ENCODE data around the gene CCNF.
A peak's percentile ranks its signal among the peaks of the same experiment; 100 is the strongest.

The CCNF gene

DNA sequence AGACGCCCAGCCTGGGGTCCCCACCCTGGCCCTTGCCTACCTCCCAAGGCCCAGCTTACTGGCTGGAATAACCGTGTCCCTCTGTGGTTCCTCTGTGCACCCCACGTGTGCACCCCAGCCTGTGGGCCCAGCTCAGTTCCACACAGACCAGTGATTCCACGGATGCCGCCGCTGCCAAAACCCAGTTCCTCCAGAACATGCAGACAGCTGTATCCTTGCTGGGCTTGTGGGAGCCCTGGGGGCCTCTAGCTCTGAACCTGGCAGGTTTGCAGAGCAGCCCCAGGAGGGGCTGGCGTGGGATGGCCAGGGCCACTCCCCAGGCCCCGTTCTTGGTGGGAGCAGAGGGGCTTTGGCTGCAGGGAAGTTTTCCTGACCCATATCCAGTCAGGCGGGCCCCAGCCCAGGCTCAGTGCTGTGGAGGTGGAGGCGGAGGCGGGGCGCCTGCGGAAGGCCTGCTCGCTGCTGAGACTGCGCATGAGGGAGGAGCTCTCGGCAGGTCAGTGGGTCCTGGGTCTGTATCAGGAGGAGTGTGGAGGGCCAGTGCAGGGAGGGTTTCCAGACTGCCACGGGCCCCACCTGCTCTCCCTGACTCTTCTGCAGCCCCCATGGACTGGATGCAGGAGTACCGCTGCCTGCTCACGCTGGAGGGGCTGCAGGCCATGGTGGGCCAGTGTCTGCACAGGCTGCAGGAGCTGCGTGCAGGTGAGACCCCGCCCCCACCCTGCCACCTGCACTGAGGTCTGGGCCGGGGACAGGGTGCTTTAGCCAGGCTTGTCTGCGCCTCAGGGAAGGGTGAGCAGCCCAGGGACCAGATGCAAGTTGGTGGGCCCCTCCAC, 33.0 kb downstream of the CCNF start:
- TF ChIP-seq, protein P1, sequence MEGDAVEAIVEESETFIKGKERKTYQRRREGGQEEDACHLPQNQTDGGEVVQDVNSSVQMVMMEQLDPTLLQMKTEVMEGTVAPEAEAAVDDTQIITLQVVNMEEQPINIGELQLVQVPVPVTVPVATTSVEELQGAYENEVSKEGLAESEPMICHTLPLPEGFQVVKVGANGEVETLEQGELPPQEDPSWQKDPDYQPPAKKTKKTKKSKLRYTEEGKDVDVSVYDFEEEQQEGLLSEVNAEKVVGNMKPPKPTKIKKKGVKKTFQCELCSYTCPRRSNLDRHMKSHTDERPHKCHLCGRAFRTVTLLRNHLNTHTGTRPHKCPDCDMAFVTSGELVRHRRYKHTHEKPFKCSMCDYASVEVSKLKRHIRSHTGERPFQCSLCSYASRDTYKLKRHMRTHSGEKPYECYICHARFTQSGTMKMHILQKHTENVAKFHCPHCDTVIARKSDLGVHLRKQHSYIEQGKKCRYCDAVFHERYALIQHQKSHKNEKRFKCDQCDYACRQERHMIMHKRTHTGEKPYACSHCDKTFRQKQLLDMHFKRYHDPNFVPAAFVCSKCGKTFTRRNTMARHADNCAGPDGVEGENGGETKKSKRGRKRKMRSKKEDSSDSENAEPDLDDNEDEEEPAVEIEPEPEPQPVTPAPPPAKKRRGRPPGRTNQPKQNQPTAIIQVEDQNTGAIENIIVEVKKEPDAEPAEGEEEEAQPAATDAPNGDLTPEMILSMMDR (IDR thresholded peaks at IDR 0.05; ENCODE audit: low read depth, low read length, missing control alignments), result no peak
- H3K4me3 ChIP-seq (replicated peaks; ENCODE audit: low read depth, low read length), result no peak overlapping the region
- no peak for DNase-seq (ENCODE audit: extremely low read depth, low read depth)

DNA sequence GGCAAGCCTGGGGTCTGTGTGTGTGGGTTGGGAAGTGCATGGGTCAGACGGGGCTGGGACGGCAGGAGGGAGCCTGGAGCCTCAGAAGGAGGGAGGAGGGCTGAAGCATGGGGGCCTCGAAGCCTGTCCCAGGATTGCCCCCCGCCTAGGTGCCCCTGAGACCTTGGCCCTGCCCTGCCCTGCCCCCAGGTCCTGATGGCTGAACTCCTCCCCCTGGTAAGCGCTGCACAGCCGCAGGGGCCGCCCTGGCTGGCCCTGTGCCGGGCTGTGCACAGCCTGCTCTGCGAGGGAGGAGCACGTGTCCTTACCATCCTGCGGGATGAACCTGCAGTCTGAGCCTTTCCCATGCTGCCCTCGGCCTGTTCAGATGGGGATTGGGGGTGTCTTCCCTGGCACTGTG, 35.1 kb downstream of the CCNF start:
- DNase-seq (ENCODE audit: extremely low read depth, low read depth), result no peak
- H3K4me3 ChIP-seq (replicated peaks; ENCODE audit: low read depth, low read length), result no peak overlapping the region
- TF ChIP-seq, protein P1 (IDR thresholded peaks at IDR 0.05; ENCODE audit: low read depth, low read length, missing control alignments), result no peak

DNA sequence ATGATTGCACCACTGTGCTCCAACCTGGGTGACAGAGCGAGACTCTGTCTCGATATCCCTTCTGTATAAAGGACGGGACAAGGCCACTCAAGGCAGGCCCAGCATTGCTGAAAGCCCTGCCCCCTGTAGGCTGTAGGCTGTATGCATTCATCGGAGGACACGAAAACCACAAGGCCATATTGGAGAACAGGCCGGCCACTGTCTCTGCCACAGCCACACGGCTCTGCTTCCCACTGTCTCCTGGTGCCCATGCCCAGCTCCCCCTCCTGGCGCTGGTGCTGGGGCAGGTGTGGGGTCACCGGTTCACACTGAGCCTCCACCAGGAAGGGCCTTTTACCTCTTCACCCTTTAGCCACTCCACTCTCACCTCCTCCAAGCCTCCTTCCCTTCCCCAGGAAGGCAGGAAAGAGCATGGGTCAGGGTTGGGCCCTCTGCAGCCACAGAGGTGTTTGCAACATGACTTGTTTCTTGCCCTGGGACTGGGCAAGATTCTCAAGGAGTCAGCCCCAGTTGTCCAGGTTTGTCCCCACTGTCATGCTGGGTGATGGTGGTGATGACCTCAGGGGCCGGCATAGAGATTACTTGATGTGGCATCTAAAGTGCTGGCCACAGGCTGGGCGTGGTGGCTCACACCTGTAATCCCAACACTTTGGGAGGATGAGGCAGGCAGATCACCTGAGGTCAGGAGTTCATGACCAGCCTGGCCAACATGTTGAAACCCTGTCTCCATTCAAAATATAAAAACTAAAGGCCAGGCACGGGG, 36.6 kb downstream of the CCNF start:
- H3K4me3 ChIP-seq (replicated peaks; ENCODE audit: low read depth, low read length), result no peak overlapping the region
- TF ChIP-seq, protein P1 (IDR thresholded peaks at IDR 0.05; ENCODE audit: low read depth, low read length, missing control alignments), result peak; percentile 31
- no peak for DNase-seq (ENCODE audit: extremely low read depth, low read depth)

DNA sequence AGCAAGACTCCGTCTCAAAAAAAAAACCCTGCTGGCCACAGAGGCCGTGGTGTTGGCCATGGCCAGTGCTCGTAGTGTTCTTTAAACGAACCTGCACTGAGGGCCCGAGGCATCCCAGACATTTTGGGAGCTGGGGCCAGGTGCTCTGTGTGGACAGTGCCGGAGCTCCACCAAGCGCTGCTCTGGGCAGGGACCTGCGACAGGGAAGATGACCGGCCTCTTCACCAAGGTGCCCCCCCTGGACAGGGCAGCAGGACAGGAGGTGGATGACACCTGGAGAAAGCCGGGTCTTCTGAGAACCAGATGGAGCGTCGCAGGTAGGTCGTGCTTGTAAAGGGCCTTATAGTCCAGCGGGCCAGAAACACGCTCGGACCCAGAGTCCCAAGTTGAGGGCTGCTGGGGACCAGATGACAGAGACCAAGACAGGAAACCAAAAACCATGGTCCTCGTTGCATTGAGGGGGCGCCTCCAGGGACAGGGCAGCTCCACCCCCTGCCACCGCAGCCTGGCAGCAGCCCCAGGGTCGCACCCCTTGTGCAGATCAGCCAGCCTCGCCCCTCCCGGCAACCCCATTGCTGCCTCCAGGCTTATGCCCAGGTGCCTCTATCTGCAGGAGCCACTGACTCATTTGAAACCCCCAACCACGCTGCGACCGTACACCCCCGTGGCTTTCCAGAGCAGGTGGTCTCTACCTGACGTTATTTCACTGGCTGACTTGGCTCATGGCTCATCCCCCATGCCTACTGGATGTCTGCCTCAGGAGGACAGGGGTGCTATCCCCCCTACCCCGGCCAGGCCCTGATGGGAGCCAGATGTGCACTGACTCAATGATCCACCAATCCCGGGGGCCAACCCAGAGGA, 37.6 kb downstream of the CCNF start:
- no peak overlapping the region for H3K4me3 ChIP-seq (replicated peaks; ENCODE audit: low read depth, low read length)
- TF ChIP-seq, protein P1 (IDR thresholded peaks at IDR 0.05; ENCODE audit: low read depth, low read length, missing control alignments), result no peak
- no peak for DNase-seq (ENCODE audit: extremely low read depth, low read depth)

DNA sequence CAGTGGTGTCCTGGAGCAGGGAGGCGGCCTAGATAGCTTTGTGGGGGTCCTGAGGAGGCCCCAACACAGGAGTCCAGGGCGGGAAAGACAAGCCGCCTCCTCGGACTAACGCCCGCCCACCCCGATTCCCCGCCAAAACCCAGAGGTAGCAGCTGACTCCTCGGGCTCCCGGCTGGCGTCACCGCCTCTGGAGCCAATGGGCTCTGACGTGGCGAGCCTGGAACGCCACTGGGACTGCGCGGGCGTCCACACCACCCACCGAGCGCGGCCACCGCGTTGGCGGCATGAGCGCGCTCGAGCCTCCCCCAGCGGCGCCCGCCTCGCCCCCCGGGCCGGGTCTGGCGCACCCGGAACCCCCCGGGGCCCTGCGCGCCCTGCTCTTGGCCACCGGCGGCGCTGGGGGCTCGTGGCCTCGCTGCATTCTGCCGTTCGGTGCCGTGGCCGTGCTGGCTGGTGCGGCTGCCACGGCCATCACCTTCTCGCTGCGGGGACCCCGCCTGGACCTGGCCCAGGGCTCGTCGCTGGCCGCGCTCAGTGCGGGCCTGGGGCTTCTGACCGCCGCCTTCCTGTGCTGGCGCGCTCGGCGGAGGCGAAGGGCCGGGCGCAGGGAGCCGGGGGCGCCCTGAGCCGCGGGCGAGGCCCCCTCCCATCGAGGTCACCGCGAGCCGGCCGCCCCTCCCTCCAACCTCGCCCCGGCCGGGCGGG, 38.4 kb downstream of the CCNF start:
- no peak for DNase-seq (ENCODE audit: extremely low read depth, low read depth)
- TF ChIP-seq, protein P1 (IDR thresholded peaks at IDR 0.05; ENCODE audit: low read depth, low read length, missing control alignments), result no peak
- peak overlapping the region; percentile 37 for H3K4me3 ChIP-seq (replicated peaks; ENCODE audit: low read depth, low read length)

DNA sequence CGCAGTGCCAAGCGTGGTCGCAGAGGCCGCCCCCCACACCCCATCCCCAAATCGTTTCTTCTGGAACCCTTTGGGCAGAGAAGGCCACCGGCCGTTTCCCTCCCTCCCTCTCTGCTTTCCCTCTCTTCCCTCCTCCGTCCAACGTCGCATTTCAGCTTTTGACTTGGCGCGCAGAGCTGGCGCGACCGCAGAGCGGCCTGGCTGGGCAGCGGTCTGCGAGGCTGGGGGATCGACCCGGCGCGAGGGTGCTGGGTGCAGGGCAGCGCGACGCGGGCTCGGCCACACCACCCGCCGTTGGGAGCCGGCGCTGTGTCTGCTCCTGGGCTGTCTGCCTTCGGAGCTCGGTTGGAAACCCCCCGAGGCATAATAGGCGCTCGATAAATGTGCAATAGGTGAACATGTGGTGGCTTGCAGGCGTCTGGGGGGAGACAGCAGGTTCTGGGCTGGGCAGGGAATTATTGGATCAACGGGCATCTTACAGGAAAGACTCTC, 39.0 kb downstream of the CCNF start:
- no peak for DNase-seq (ENCODE audit: extremely low read depth, low read depth)
- peak overlapping the region; percentile 37 for H3K4me3 ChIP-seq (replicated peaks; ENCODE audit: low read depth, low read length)
- TF ChIP-seq, protein P1 (IDR thresholded peaks at IDR 0.05; ENCODE audit: low read depth, low read length, missing control alignments), result no peak
